Immature natural killer cell (primary cell): Measurements from ENCODE around the gene SEC63. TPM values are rescaled to one million over a fixed set of nuclear protein-coding genes. Genes with fewer than 3 reads are reported as not detected.
"Not testable (repeated sequence)": the region's sequence is repeated elsewhere in the genome, so short reads cannot be mapped to it uniquely, and the experiment has no call there.

Experiments
- DNase-seq, 3 donors: peaks; one replicate each; pipeline ENCODE4 v3.0.0; 2022; ENCODE audit warnings: mixed read lengths in 1 of 3
- H3K27ac Mint-ChIP-seq, 6 donors: one replicate each; pipeline ENCODE4 v1.8.0; 2020; ENCODE audit warnings: mixed read lengths in 6 of 6, mild to moderate bottlenecking in 5 of 6, inconsistent platforms in 4 of 6, moderate library complexity in 3 of 6
- H3K27me3 Mint-ChIP-seq, 3 donors: one replicate each; pipeline ENCODE4 v1.8.0; 2020 to 2021; ENCODE audit warnings: low read depth in 3 of 3, mild to moderate bottlenecking in 3 of 3, mixed read lengths in 3 of 3, moderate library complexity in 3 of 3, inconsistent platforms in 1 of 3
- H3K36me3 Mint-ChIP-seq, 3 donors: one replicate each; pipeline ENCODE4 v1.8.0; 2020; ENCODE audit warnings: mixed read lengths in 3 of 3, inconsistent platforms in 2 of 3, mild to moderate bottlenecking in 2 of 3
- H3K4me1 Mint-ChIP-seq, 2 donors: one replicate each; pipeline ENCODE4 v1.8.0; 2020; ENCODE audit warnings: inconsistent platforms in 2 of 2, mild to moderate bottlenecking in 2 of 2, mixed read lengths in 2 of 2, moderate library complexity in 1 of 2
- H3K4me3 Mint-ChIP-seq, 5 donors: one replicate each; pipeline ENCODE4 v1.8.0; 2020; ENCODE audit warnings: mild to moderate bottlenecking in 5 of 5, mixed read lengths in 5 of 5, inconsistent platforms in 3 of 5, moderate library complexity in 3 of 5
- H3K9me3 Mint-ChIP-seq, 6 donors: one replicate each; pipeline ENCODE4 v1.8.0; 2020; ENCODE audit warnings: mild to moderate bottlenecking in 6 of 6, mixed read lengths in 6 of 6, inconsistent platforms in 4 of 6, moderate library complexity in 3 of 6
- polyA plus RNA-seq, 3 donors: library from polyadenylated mRNA; unstranded; fragments of 300-500 nt; fragmentation: Illumina TruSeq; gene quantifications; one replicate each; pipeline ENCODE4 v1.2.3, GENCODE V29; 2021

SEC63 gene
- 10 to 100 TPM; 27.0 to 34.4 (median 31.0) TPM for polyA plus RNA-seq

- no peaks in the 10 kb centered on the region for H3K9me3 Mint-ChIP-seq
- H3K4me3 Mint-ChIP-seq = peak within 1 kb of the TSS; percentile 98 to 99 (median 99)
- no peaks in the 10 kb centered on the region for H3K36me3 Mint-ChIP-seq
- H3K27me3 Mint-ChIP-seq = peaks cover 4 to 9% (median 9%) of the 10 kb centered on the region in 3 donors
- peak; percentile 95 to 98 (median 97) for DNase-seq
- peak within 1 kb of the TSS; percentile 86 to 98 (median 97) for H3K27ac Mint-ChIP-seq
- peaks cover 30 to 32% of the 10 kb centered on the region in 2 donors for H3K4me1 Mint-ChIP-seq
Observed at GRCh38 chr6:107957909-107958688, at the start of gene SEC63. Gene SEC63, minus strand, starts transcription at chr6:107958208. Its CDS starts 199 bp downstream, at chr6:107958009.

DNA sequence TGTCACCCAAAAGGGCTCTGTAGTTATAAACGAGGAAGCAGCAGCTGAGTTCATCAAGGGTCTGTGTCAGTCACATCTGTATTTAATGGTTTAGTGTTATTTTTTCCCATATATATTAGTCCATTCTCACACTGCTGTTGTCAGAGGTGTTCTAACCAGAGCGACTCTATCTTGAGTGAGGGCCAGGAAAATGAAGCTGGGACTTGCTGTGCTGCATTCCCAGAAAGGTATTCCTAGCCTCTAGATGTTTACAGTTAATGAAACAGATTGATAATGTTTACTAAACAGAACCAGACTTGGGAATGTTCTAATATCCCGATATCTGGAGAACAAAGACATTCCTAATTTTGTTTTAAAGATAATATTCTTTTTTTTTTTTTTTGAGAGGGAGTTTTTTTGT is 48.0 kb upstream of the SEC63 start:
- Mint-ChIP-seq H3K9me3 (peaks cover 3 to 14% (median 13%) of the 10 kb centered on the region in 6 donors), H3K27ac (no peak overlapping the region), H3K4me1 (no peaks in the 10 kb centered on the region), H3K36me3 (peaks cover 0 to 16% (median 11%) of the 10 kb centered on the region in 3 donors), H3K27me3 (peaks cover 0 to 3% (median 1%) of the 10 kb centered on the region in 3 donors), H3K4me3 (no peak overlapping the region)
- DNase-seq = no peak

GRCh38 chr6:108004861-108005260 is 46.9 kb upstream of the SEC63 start:
- Mint-ChIP-seq H3K4me1 (no peaks in the 10 kb centered on the region), H3K27me3 (peaks cover 0 to 3% (median 1%) of the 10 kb centered on the region in 3 donors), H3K9me3 (peaks cover 3 to 12% (median 12%) of the 10 kb centered on the region in 6 donors), H3K36me3 (peaks cover 0 to 16% (median 11%) of the 10 kb centered on the region in 3 donors), H3K27ac (no peak overlapping the region), H3K4me3 (no peak overlapping the region)
- no peak for DNase-seq

GRCh38 chr6:108002365-108003221 is 44.6 kb upstream of the SEC63 start:
- no peak for DNase-seq
- Mint-ChIP-seq H3K27ac (no peak overlapping the region), H3K36me3 (peaks cover 0 to 3% (median 0%) of the 10 kb centered on the region in 3 donors), H3K4me1 (no peaks in the 10 kb centered on the region), H3K9me3 (no peaks in the 10 kb centered on the region), H3K4me3 (no peak overlapping the region), H3K27me3 (peaks cover 1 to 7% (median 3%) of the 10 kb centered on the region in 3 donors)

DNA sequence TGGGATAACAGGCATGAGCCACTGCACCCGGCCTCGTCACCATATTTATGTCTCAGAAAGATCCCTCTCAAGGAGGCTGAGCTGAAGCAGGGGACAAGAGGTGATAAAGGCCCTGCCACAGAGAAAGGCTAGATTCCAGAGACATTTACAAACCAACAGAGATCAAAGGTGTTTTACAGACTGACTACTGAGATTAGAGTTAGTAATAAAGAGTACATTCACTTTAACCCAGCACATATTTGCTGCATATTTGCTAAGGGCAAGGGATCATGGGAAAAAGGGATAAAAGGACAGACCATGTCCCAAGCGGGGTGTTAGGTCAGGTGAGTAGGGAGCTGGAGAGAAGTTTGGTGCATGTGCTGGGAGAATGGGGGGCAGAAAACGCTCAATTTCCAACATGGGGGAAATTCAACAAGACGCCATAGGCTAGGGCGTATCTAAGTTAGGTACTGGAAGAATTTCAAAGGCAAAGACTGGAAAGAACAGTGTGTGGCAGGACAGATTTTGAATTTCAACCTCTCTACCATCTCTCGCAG is 43.8 kb upstream of the SEC63 start:
- Mint-ChIP-seq H3K4me3 (no peak overlapping the region), H3K36me3 (no peaks in the 10 kb centered on the region)

DNA sequence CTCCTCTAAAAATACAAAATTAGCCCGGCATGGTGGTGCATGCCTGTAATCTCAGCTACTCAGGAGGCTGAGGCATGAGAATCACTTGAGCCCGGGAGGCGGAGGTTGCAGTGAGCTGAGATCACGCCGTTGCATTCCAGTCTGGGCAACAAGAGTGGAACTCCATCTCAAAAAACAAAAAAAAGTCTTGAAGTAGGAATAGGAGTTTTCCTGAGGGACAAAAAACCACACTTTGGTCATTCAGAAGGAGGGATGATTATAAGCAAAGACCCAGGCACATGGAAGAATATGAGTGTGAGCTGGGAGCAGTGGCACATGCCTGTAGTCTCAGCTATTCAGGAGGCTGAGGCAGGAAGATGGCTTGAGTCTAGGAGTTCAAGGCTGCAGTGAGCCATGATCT is 42.3 kb upstream of the SEC63 start:
- not testable (repeated sequence) for H3K36me3 Mint-ChIP-seq, H3K9me3 Mint-ChIP-seq, DNase-seq

More for the DNA sequence above, 43.8 kb upstream of the SEC63 start:
- Mint-ChIP-seq H3K4me1 (no peaks in the 10 kb centered on the region), H3K9me3 (no peaks in the 10 kb centered on the region), H3K27ac (no peak overlapping the region), H3K27me3 (peaks cover 1 to 7% (median 3%) of the 10 kb centered on the region in 3 donors)
- DNase-seq = no peak

GRCh38 chr6:107999341-107999740 is 41.3 kb upstream of the SEC63 start:
- Mint-ChIP-seq H3K4me1 (no peaks in the 10 kb centered on the region), H3K9me3 (no peaks in the 10 kb centered on the region), H3K27ac (no peak overlapping the region), H3K4me3 (no peak overlapping the region), H3K36me3 (no peaks in the 10 kb centered on the region), H3K27me3 (peaks cover 0 to 7% (median 2%) of the 10 kb centered on the region in 3 donors)
- DNase-seq = no peak

More for the DNA sequence above, 42.3 kb upstream of the SEC63 start:
- H3K27ac Mint-ChIP-seq, H3K27me3 Mint-ChIP-seq, H3K4me1 Mint-ChIP-seq, H3K4me3 Mint-ChIP-seq: not testable (repeated sequence)

GRCh38 chr6:107991772-107992550 is 34.0 kb upstream of the SEC63 start:
- Mint-ChIP-seq H3K9me3 (no peaks in the 10 kb centered on the region), H3K36me3 (no peaks in the 10 kb centered on the region), H3K27me3 (peaks cover 2 to 7% (median 3%) of the 10 kb centered on the region in 3 donors), H3K4me1 (peaks cover 9 to 11% of the 10 kb centered on the region in 2 donors), H3K4me3 (peak overlapping the region in 4 of 5 donors; percentile 58 to 73 (median 65)), H3K27ac (peak overlapping the region in 2 of 6 donors; percentile 11 to 66)
- DNase-seq = no peak

- peaks cover 9 to 11% of the 10 kb centered on the region in 2 donors for H3K4me1 Mint-ChIP-seq
- no peaks in the 10 kb centered on the region for H3K36me3 Mint-ChIP-seq
- H3K9me3 Mint-ChIP-seq = no peaks in the 10 kb centered on the region
- DNase-seq = no peak
- peak overlapping the region; percentile 11 to 79 (median 18) for H3K27ac Mint-ChIP-seq
- H3K4me3 Mint-ChIP-seq = peak overlapping the region; percentile 58 to 73 (median 69)
- H3K27me3 Mint-ChIP-seq = peaks cover 2 to 7% (median 3%) of the 10 kb centered on the region in 3 donors
Observed at GRCh38 chr6:107991061-107991460, 33.1 kb upstream of the SEC63 start.

GRCh38 chr6:107990587-107990986 is 32.6 kb upstream of the SEC63 start:
- not testable (repeated sequence) for H3K27me3 Mint-ChIP-seq, DNase-seq, H3K9me3 Mint-ChIP-seq, H3K36me3 Mint-ChIP-seq
- H3K27ac Mint-ChIP-seq = peak overlapping the region in 1 of 6 donors; percentile 11
- peak overlapping the region in 1 of 5 donors; percentile 58 for H3K4me3 Mint-ChIP-seq
- H3K4me1 Mint-ChIP-seq = peaks cover 9 to 11% of the 10 kb centered on the region in 2 donors

- DNase-seq = no peak
- Mint-ChIP-seq H3K9me3 (no peaks in the 10 kb centered on the region), H3K4me1 (peaks cover 9 to 11% of the 10 kb centered on the region in 2 donors), H3K4me3 (no peak overlapping the region), H3K27ac (no peak overlapping the region), H3K36me3 (no peaks in the 10 kb centered on the region), H3K27me3 (peaks cover 2 to 7% (median 3%) of the 10 kb centered on the region in 3 donors)
Observed at GRCh38 chr6:107989166-107990094, 31.4 kb upstream of the SEC63 start.

DNA sequence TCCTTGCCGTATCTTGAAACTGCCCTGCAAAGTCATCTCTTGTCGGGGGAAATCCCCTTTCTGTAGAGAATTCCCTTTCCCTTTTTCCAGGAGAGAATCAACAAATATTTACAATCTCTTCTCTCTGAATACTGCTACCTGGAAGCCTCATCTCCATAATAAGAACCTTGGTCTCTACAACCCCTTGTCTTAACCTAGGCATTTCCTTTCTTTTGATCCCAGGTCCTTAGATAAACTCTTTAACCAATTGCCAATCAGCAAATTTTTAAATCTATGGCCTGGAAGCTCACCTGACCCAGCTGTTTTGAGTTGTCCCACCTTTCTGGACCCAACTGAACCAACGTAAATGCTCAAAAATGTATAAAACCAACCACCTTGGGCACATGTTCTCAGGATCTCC is 30.6 kb upstream of the SEC63 start:
- peaks cover 9 to 11% of the 10 kb centered on the region in 2 donors for H3K4me1 Mint-ChIP-seq
- H3K4me3 Mint-ChIP-seq = no peak overlapping the region
- H3K27me3 Mint-ChIP-seq = peaks cover 2 to 7% (median 3%) of the 10 kb centered on the region in 3 donors
- no peak for DNase-seq
- no peak overlapping the region for H3K27ac Mint-ChIP-seq
- no peaks in the 10 kb centered on the region for H3K9me3 Mint-ChIP-seq
- no peaks in the 10 kb centered on the region for H3K36me3 Mint-ChIP-seq
